ENCODE measurements around the gene DENND6B.
A peak's percentile ranks its signal among the peaks of the same experiment; 100 is the strongest.
"Not testable (repeated sequence)": the region's sequence is repeated elsewhere in the genome, so short reads cannot be mapped to it uniquely, and the experiment has no call there.

The DENND6B gene

GRCh38 chr22:50289151-50289941 lies 37.5 kb downstream of the DENND6B start:
- DNase-seq (ENCODE audit: low spot score) = no peak

- DNase-seq (ENCODE audit: low spot score) = no peak
Observed at GRCh38 chr22:50287731-50288130, 39.1 kb downstream of the DENND6B start.

GRCh38 chr22:50286701-50287318 lies 40.0 kb downstream of the DENND6B start:
- DNase-seq (ENCODE audit: low spot score) = no peak

- DNase-seq (ENCODE audit: low spot score) = no peak
Observed at GRCh38 chr22:50286275-50286674, 40.5 kb downstream of the DENND6B start.

GRCh38 chr22:50285568-50286229 lies 41.1 kb downstream of the DENND6B start:
- DNase-seq (ENCODE audit: low spot score) = no peak

GRCh38 chr22:50284479-50284878 lies 42.3 kb downstream of the DENND6B start:
- DNase-seq (ENCODE audit: low spot score) = no peak

- DNase-seq (ENCODE audit: low spot score) = no peak
Observed at GRCh38 chr22:50283821-50284220, 43.0 kb downstream of the DENND6B start.

GRCh38 chr22:50282361-50283155 lies 44.3 kb downstream of the DENND6B start:
- peak; percentile 96 for DNase-seq (ENCODE audit: low spot score)

- peak; percentile 75 for DNase-seq (ENCODE audit: low spot score)
Observed at GRCh38 chr22:50281957-50282356, 44.9 kb downstream of the DENND6B start.

- no peak for DNase-seq (ENCODE audit: low spot score)
Observed at GRCh38 chr22:50281384-50281760, 45.4 kb downstream of the DENND6B start.

- no peak for DNase-seq (ENCODE audit: low spot score)
Observed at GRCh38 chr22:50280708-50281383, 46.0 kb downstream of the DENND6B start.

- DNase-seq (ENCODE audit: low spot score) = no peak
Observed at GRCh38 chr22:50280022-50280707, 46.6 kb downstream of the DENND6B start.

GRCh38 chr22:50278956-50279619 lies 47.7 kb downstream of the DENND6B start:
- no peak for DNase-seq (ENCODE audit: low spot score)

GRCh38 chr22:50278461-50278860 lies 48.4 kb downstream of the DENND6B start:
- no peak for DNase-seq (ENCODE audit: low spot score)

- DNase-seq (ENCODE audit: low spot score) = no peak
Observed at GRCh38 chr22:50277761-50278160, 49.1 kb downstream of the DENND6B start.

- DNase-seq (ENCODE audit: low spot score) = peak; percentile 77
Observed at GRCh38 chr22:50276143-50276542, 50.7 kb downstream of the DENND6B start.

GRCh38 chr22:50275181-50276055 lies 51.4 kb downstream of the DENND6B start:
- DNase-seq (ENCODE audit: low spot score) = no peak

GRCh38 chr22:50274771-50275170 lies 52.0 kb downstream of the DENND6B start:
- DNase-seq (ENCODE audit: low spot score) = no peak

- peak; percentile 56 for DNase-seq (ENCODE audit: low spot score)
Observed at GRCh38 chr22:50274311-50274710, 52.5 kb downstream of the DENND6B start.

- not testable (repeated sequence) for DNase-seq (ENCODE audit: low spot score)
Observed at GRCh38 chr22:50273781-50274180, 53.0 kb downstream of the DENND6B start.
